IMR-90 (cell line): ENCODE results near the gene PCBD1. TPM values are rescaled to one million over a fixed set of nuclear protein-coding genes. Genes with fewer than 3 reads are reported as not detected.

Experiments used
- ATAC-seq: fragments of 200-7000 bp; cut with Tn5 transposase; 2 replicates; pipeline ENCODE4 v1.9.1; 2020; ENCODE audit warnings: low read depth, mild to moderate bottlenecking, moderate library complexity
- BruUV-seq: library from RNA; stranded (reverse); fragments of 400-500 nt; replicated peaks from 2 replicates; lab custom pipeline; 2021; lab: Mats Ljungman, UMichigan
- CTCF ChIA-PET: fragments of 300-600 bp; formaldehyde crosslinking; extraction: SDS; loops from one replicate; lab custom pipeline; 2021; ENCODE audit warnings: antibody characterized with exemption; lab: Yijun Ruan, JAX
- POLR2A ChIA-PET: fragments of 300-600 bp; sonication (Branson Sonifier 250); formaldehyde crosslinking; loops from one replicate; lab custom pipeline; 2022; ENCODE audit warnings: antibody characterized with exemption; ENCODE audit not compliant: unreplicated experiment; lab: Charles Lee
- DNase-seq: peaks from one replicate; pipeline ENCODE4 v3.0.0; 2013
- H2AFZ ChIP-seq: replicated peaks from 2 replicates; pipeline ENCODE3; 2013; ENCODE audit warnings: low read length, mild to moderate bottlenecking; ENCODE audit not compliant: poor library complexity
- H2AK5ac ChIP-seq: 2 replicates; pipeline ENCODE4 v1.6.1; 2013; ENCODE audit warnings: low read depth, low read length, inconsistent platforms
- H2AK9ac ChIP-seq: replicated peaks from 2 replicates; pipeline ENCODE3; 2013; ENCODE audit warnings: mild to moderate bottlenecking, low read depth, low read length, moderate library complexity; ENCODE audit not compliant: poor library complexity
- H2BK120ac ChIP-seq: 2 replicates; pipeline ENCODE4 v1.6.1; 2013; ENCODE audit warnings: low read depth, low read length, inconsistent platforms
- H2BK15ac ChIP-seq: 3 replicates; pipeline ENCODE4 v1.6.1; 2013; ENCODE audit warnings: low read depth, low read length, inconsistent platforms
- H2BK20ac ChIP-seq: 2 replicates; pipeline ENCODE4 v1.6.1; 2013; ENCODE audit warnings: low read depth, mild to moderate bottlenecking, inconsistent platforms, low read length, moderate library complexity
- H2BK5ac ChIP-seq: 2 replicates; pipeline ENCODE4 v1.6.1; 2013; ENCODE audit warnings: mild to moderate bottlenecking, low read depth, low read length, inconsistent platforms; ENCODE audit not compliant: poor library complexity, severe bottlenecking
- H3K14ac ChIP-seq: replicated peaks from 2 replicates; pipeline ENCODE4 v1.6.1; 2013; ENCODE audit warnings: low read depth, low read length, inconsistent platforms
- H3K18ac ChIP-seq: 2 replicates; pipeline ENCODE4 v1.6.1; 2013; ENCODE audit warnings: low read depth, low read length, control low read depth
- H3K23ac ChIP-seq: 2 replicates; pipeline ENCODE4 v1.6.1; 2013; ENCODE audit warnings: low read depth, low read length, inconsistent platforms
- H3K27ac ChIP-seq: 2 replicates; pipeline ENCODE4 v1.5.1; 2013; ENCODE audit warnings: mild to moderate bottlenecking, control low read depth, low read length; ENCODE audit not compliant: insufficient read depth
- H3K27me3 ChIP-seq: 2 replicates; pipeline ENCODE4 v1.6.1; 2013; ENCODE audit warnings: low read length; ENCODE audit not compliant: control insufficient read depth, insufficient read depth
- H3K36me3 ChIP-seq: 2 replicates; pipeline ENCODE4 v1.6.1; 2013; ENCODE audit warnings: low read length, mixed read lengths; ENCODE audit not compliant: control insufficient read depth, insufficient read depth
- H3K4ac ChIP-seq: 2 replicates; pipeline ENCODE4 v1.6.1; 2013; ENCODE audit warnings: low read depth, low read length, inconsistent platforms
- H3K4me1 ChIP-seq: 2 replicates; pipeline ENCODE4 v1.6.1; 2013; ENCODE audit warnings: low read length, mixed read lengths; ENCODE audit not compliant: control insufficient read depth, insufficient read depth
- H3K4me2 ChIP-seq: 2 replicates; pipeline ENCODE4 v1.6.1; 2013; ENCODE audit warnings: low read depth, mild to moderate bottlenecking, control low read depth, low read length, moderate library complexity
- H3K4me3 ChIP-seq: 2 replicates; pipeline ENCODE4 v1.5.1; 2013; ENCODE audit warnings: low read depth, mild to moderate bottlenecking, control low read depth, low read length, moderate library complexity; ENCODE audit not compliant: insufficient read depth
- H3K56ac ChIP-seq: 2 replicates; pipeline ENCODE4 v1.6.1; 2013; ENCODE audit warnings: low read length, inconsistent platforms; ENCODE audit not compliant: insufficient read depth; ENCODE audit errors: extremely low read depth
- H3K79me1 ChIP-seq, 2 experiments: 2 replicates each; pipeline ENCODE4 v1.6.1; 2013; ENCODE audit warnings: low read length in 2 of 2, inconsistent platforms in 1 of 2, low read depth in 1 of 2
- H3K9ac ChIP-seq: 2 replicates; pipeline ENCODE4 v1.6.1; 2013; ENCODE audit warnings: low read depth, low read length, control low read depth
- H3K9me1 ChIP-seq: 2 replicates; pipeline ENCODE4 v1.6.1; 2013; ENCODE audit warnings: low read length, inconsistent platforms; ENCODE audit not compliant: insufficient read depth
- H3K9me3 ChIP-seq: 2 replicates; pipeline ENCODE4 v1.6.1; 2013; ENCODE audit warnings: low read length; ENCODE audit not compliant: control insufficient read depth, insufficient read depth
- H4K20me1 ChIP-seq: 2 replicates; pipeline ENCODE4 v1.6.1; 2013; ENCODE audit warnings: low read length, inconsistent platforms; ENCODE audit not compliant: insufficient read depth
- H4K5ac ChIP-seq: 2 replicates; pipeline ENCODE4 v1.6.1; 2013; ENCODE audit warnings: mild to moderate bottlenecking, low read depth, low read length, control low read depth
- H4K8ac ChIP-seq, 2 experiments: 2 replicates each; pipeline ENCODE4 v1.6.1; 2013; ENCODE audit warnings: low read depth in 2 of 2, low read length in 2 of 2, control low read depth in 1 of 2, inconsistent platforms in 1 of 2
- H4K91ac ChIP-seq: 2 replicates; pipeline ENCODE4 v1.6.1; 2013; ENCODE audit warnings: low read depth, low read length, inconsistent platforms; ENCODE audit not compliant: insufficient read depth
- CEBPB ChIP-seq: IDR thresholded peaks from 2 replicates; pipeline ENCODE4 v1.6.1; 2012; ENCODE audit warnings: low read depth, low read length, improper control_type of control experiment
- CHD1 ChIP-seq: IDR thresholded peaks from 2 replicates; pipeline ENCODE4 v1.6.1; 2012; ENCODE audit warnings: low read depth, low read length, improper control_type of control experiment
- FOS ChIP-seq: fragments of 150-350 bp; IDR thresholded peaks from 2 replicates; pipeline ENCODE4 v1.6.1; 2016; ENCODE audit warnings: low read depth, low read length
- MAFK ChIP-seq: IDR thresholded peaks from 2 replicates; pipeline ENCODE4 v1.6.1; 2012; ENCODE audit warnings: low read depth, low read length, improper control_type of control experiment
- MAZ ChIP-seq: IDR thresholded peaks from 2 replicates; pipeline ENCODE4 v1.6.1; 2012; ENCODE audit warnings: low read depth, mild to moderate bottlenecking, low read length, improper control_type of control experiment, moderate library complexity, borderline replicate concordance
- MXI1 ChIP-seq: IDR thresholded peaks from 2 replicates; pipeline ENCODE4 v1.6.1; 2012; ENCODE audit warnings: low read depth, mild to moderate bottlenecking, low read length, moderate library complexity, borderline replicate concordance
- RCOR1 ChIP-seq: IDR thresholded peaks from 2 replicates; pipeline ENCODE4 v1.6.1; 2012; ENCODE audit warnings: mild to moderate bottlenecking, low read length, improper control_type of control experiment; ENCODE audit not compliant: insufficient replicate concordance
- WGBS, 2 experiments: methylation state at CpG; one replicate each; pipeline versions ENCODE4 v1.1.5 to v1.1.7; 2013; ENCODE audit warnings: missing lambda C conversion rate in 2 of 2; ENCODE audit not compliant: insufficient read length in 1 of 2; ENCODE audit errors: extremely low coverage in 2 of 2; 5-methylcytosine and 5-hydroxymethylcytosine counted together
- dilution Hi-C: fragments of 300-500 bp; cut with HindIII; formaldehyde crosslinking; loops from one replicate; pipeline ENCODE4 v1.14.3; 2018; ENCODE audit warnings: low sequenced_read_pairs; ENCODE audit not compliant: unreplicated experiment
- in situ Hi-C: fragments of 300-500 bp; cut with MboI; formaldehyde crosslinking; loops from 3 replicates; pipeline ENCODE4 v1.14.3; 2019; ENCODE audit warnings: low sequenced_read_pairs, inconsistent platforms, mixed read lengths
- intact Hi-C: fragments of 100-400 bp; cut with micrococcal nuclease; formaldehyde crosslinking; loops from 2 replicates; pipeline ENCODE4 v1.10.0; 2022
- polyA plus RNA-seq, 3 experiments: library from polyadenylated mRNA; depleted of rRNA; stranded (reverse); fragments of >200 nt; gene quantifications; 2 replicates each; pipeline ENCODE4 v1.2.3, GENCODE V29; 2012; ENCODE audit warnings: low replicate concordance in 1 of 3
- total RNA-seq: library from RNA; depleted of rRNA; stranded (reverse); fragments of >200 nt; gene quantifications from 2 replicates; pipeline ENCODE4 v1.2.3, GENCODE V29; 2012

The PCBD1 gene
- total and polyA plus RNA-seq, 2 of the 4 experiments (the other 2 are of a cell fraction) = 15.8 to 31.6 TPM

GRCh38 chr10:70838270-70838805 is 50.0 kb downstream of the PCBD1 start:
- H3K9ac ChIP-seq = no peak overlapping the region
- no peak overlapping the region for H2BK15ac ChIP-seq
- peaks cover 4% of the 10 kb centered on the region; the same call in 1 of the 2 replicates for H3K36me3 ChIP-seq
- H3K4ac ChIP-seq = no peak overlapping the region
- H4K5ac ChIP-seq = no peak overlapping the region
- TF ChIP-seq MXI1 (no peak), FOS (no peak), MAZ (no peak), CHD1 (no peak), RCOR1 (no peak), CEBPB (no peak), MAFK (no peak)
- peaks cover 11% of the 10 kb centered on the region for H3K4me1 ChIP-seq
- in situ Hi-C loops (no loop called here), dilution Hi-C loops (no loop called here), intact Hi-C loops (no loop called here)
- H2AK9ac ChIP-seq = no peak overlapping the region
- H3K79me1 ChIP-seq = peaks cover 47 to 54% of the 10 kb centered on the region in 2 experiments
- BruUV-seq = no TSS peak
- no peak overlapping the region for H3K18ac ChIP-seq
- H3K4me3 ChIP-seq = no peak overlapping the region
- no peak overlapping the region for H4K91ac ChIP-seq
- peaks cover 3% of the 10 kb centered on the region for H3K9me3 ChIP-seq
- no peak overlapping the region for H3K23ac ChIP-seq
- peaks cover 13% of the 10 kb centered on the region; the same call in 1 of the 2 replicates for H3K9me1 ChIP-seq
- no peak overlapping the region for H2BK5ac ChIP-seq
- CTCF ChIA-PET = no interaction called here
- 100% methylated on average over 2 of the region's 4 CpGs; no CpG with 5 or more reads in 1 of the 2 experiments for WGBS, 2 experiments
- no peak overlapping the region for H3K4me2 ChIP-seq
- no peak overlapping the region for H3K14ac ChIP-seq
- POLR2A ChIA-PET = no interaction called here
- H4K8ac ChIP-seq = no peak overlapping the region
- H2AFZ ChIP-seq = no peak overlapping the region
- no peak overlapping the region for H3K27ac ChIP-seq
- no peak overlapping the region for H2BK20ac ChIP-seq
- 0 out of 2 replicates have a peak, but pooled peaks cover 3% of the 10 kb centered on the region for H4K20me1 ChIP-seq
- no peaks in the 10 kb centered on the region for H3K27me3 ChIP-seq
- no peak overlapping the region for H2BK120ac ChIP-seq
- no peak for ATAC-seq
- H3K56ac ChIP-seq = no peak overlapping the region
- DNase-seq = no peak
- H2AK5ac ChIP-seq = no peak overlapping the region
